Stimulated activated CD4-positive, alpha-beta T cell treated with anti-CD3 and anti-CD28 coated beads, Interleukin-15, amount 100 ng/mL, for 1 hour (primary cell): ENCODE measurements around the gene SUMO3.

Experiments
- DNase-seq, 2 donors: peaks; one replicate each; pipeline ENCODE4 v3.0.0-alpha.2; 2020; ENCODE audit warnings: low read depth in 1 of 2, low spot score in 1 of 2

Gene SUMO3

GRCh38 chr21:44761011-44761729, 56.7 kb downstream of the SUMO3 start:
- no peak for DNase-seq

GRCh38 chr21:44760376-44760775, 57.5 kb downstream of the SUMO3 start:
- no peak for DNase-seq

- no peak for DNase-seq
Measured at GRCh38 chr21:44759628-44760285, 58.1 kb downstream of the SUMO3 start.

GRCh38 chr21:44758781-44759627, 58.9 kb downstream of the SUMO3 start:
- no peak for DNase-seq

GRCh38 chr21:44758141-44758561, 59.7 kb downstream of the SUMO3 start:
- DNase-seq: no peak

- no peak for DNase-seq
Measured at GRCh38 chr21:44757731-44758130, 60.1 kb downstream of the SUMO3 start.

GRCh38 chr21:44756423-44757185, 61.3 kb downstream of the SUMO3 start:
- no peak for DNase-seq
